RWPE2 (cell line): ENCODE data around the gene TENM4.

ENCODE experiments used
- ATAC-seq: fragments of 200-7000 bp; cut with Tn5 transposase; 3 replicates; pipeline ENCODE4 v1.9.1; 2021; ENCODE audit warnings: low read depth
- DNase-seq: peaks from one replicate; pipeline ENCODE4 v3.0.0-alpha.2; 2020; ENCODE audit warnings: low spot score
- H3K27ac ChIP-seq: fragments of 450-650 bp; 2 replicates; pipeline ENCODE4 v1.5.1; 2017; ENCODE audit warnings: mild to moderate bottlenecking; ENCODE audit not compliant: poor library complexity, severe bottlenecking
- H3K27me3 ChIP-seq: fragments of 250-450 bp; sonication (Bioruptor Pico); 2 replicates; pipeline ENCODE4 v1.5.1; 2021; ENCODE audit warnings: mild to moderate bottlenecking, moderate library complexity; ENCODE audit not compliant: insufficient read depth, poor library complexity, severe bottlenecking
- H3K36me3 ChIP-seq: fragments of 250-450 bp; sonication (Bioruptor Pico); 2 replicates; pipeline ENCODE4 v1.5.1; 2020; ENCODE audit warnings: low read depth, mild to moderate bottlenecking, moderate library complexity
- H3K4me1 ChIP-seq: fragments of 250-450 bp; sonication (Bioruptor Pico); 2 replicates; pipeline ENCODE4 v1.5.1; 2021; ENCODE audit warnings: mild to moderate bottlenecking, moderate library complexity; ENCODE audit not compliant: insufficient read depth, poor library complexity, severe bottlenecking
- H3K4me3 ChIP-seq: fragments of 250-450 bp; sonication (Bioruptor Pico); 2 replicates; pipeline ENCODE4 v1.5.1; 2021; ENCODE audit warnings: mild to moderate bottlenecking, moderate library complexity; ENCODE audit not compliant: severe bottlenecking
- H3K9me3 ChIP-seq: fragments of 250-450 bp; sonication (Bioruptor Pico); 2 replicates; pipeline ENCODE4 v1.5.1; 2021; ENCODE audit warnings: mild to moderate bottlenecking, moderate library complexity; ENCODE audit not compliant: severe bottlenecking
- TF ChIP-seq, protein P1 (sequence below): fragments of 450-650 bp; IDR thresholded peaks from one replicate; pipeline ENCODE4 v1.5.1; 2017; ENCODE audit warnings: mild to moderate bottlenecking, moderate library complexity; ENCODE audit not compliant: poor library complexity, severe bottlenecking

Gene TENM4

DNA sequence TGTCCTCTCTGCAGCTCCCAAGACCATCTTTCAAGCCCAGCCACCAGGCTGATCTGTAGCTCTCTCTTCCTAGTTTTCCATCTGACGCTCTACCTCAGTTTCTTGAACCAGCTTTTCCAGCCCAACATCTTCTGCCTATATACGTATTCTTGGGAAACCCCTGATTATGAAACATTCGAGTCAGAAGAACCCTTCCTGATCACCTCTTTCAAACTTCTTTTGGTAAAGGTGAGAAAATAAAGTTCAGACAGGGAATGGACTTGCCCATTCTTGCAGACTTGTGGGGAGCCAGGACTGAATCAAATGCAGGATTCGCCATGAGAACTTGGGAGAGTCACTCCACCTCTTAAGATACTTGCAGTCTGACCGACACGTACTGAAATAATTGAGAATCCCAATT lies 696.6 kb downstream of the TENM4 start:
- TF ChIP-seq, protein P1, sequence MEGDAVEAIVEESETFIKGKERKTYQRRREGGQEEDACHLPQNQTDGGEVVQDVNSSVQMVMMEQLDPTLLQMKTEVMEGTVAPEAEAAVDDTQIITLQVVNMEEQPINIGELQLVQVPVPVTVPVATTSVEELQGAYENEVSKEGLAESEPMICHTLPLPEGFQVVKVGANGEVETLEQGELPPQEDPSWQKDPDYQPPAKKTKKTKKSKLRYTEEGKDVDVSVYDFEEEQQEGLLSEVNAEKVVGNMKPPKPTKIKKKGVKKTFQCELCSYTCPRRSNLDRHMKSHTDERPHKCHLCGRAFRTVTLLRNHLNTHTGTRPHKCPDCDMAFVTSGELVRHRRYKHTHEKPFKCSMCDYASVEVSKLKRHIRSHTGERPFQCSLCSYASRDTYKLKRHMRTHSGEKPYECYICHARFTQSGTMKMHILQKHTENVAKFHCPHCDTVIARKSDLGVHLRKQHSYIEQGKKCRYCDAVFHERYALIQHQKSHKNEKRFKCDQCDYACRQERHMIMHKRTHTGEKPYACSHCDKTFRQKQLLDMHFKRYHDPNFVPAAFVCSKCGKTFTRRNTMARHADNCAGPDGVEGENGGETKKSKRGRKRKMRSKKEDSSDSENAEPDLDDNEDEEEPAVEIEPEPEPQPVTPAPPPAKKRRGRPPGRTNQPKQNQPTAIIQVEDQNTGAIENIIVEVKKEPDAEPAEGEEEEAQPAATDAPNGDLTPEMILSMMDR, result no peak
- H3K27me3 ChIP-seq, result no peaks in the 10 kb centered on the region
- no peaks in the 10 kb centered on the region for H3K4me1 ChIP-seq
- no peaks in the 10 kb centered on the region for H3K9me3 ChIP-seq
- no peak overlapping the region for H3K4me3 ChIP-seq
- no peak overlapping the region for H3K27ac ChIP-seq
- ATAC-seq, result no peak
- no peaks in the 10 kb centered on the region for H3K36me3 ChIP-seq
- DNase-seq, result no peak

DNA sequence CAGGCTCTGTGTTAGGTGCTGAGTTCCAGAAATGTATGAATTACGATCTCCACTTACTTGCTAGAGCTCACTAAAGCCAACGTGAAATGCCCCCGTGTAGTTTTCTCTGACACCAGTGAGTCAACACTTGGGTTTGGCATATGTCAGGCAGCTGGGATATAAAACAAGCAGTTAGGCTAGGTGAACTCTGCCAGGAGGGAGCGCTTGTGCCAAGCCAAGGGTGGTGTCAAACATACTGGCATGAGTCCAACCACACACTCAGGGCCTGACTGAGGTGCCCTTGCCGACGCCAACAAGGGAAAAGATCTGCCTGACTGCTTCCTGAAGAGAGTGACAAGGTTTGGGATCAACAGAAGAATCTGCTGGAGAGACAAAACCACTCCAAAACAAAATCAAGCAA lies 698.4 kb downstream of the TENM4 start:
- no peaks in the 10 kb centered on the region for H3K4me1 ChIP-seq
- no peak for DNase-seq

DNA sequence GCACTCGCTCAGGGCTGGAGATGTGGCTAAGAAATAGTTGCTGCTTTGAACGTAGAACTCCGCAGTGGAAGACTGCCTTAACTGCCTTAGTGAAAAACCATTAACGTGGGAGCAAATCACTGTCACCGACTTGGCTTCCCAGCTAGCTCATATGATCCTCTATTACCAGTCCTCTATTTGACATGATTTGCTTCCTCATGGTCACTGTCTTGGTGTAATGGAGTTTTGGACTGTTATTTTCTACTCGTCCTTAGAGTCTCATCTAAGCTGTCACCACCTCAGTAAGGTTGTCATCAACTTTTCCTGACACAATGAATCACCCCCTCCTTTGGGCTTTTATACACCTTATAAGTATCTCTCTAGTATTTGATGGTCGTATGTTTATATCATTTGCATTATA lies 699.1 kb downstream of the TENM4 start:
- no peaks in the 10 kb centered on the region for H3K4me1 ChIP-seq
- ATAC-seq (no peak), DNase-seq (no peak)
- TF ChIP-seq, protein P1, result no peak
- H3K4me3 ChIP-seq, result no peak overlapping the region
- no peaks in the 10 kb centered on the region for H3K9me3 ChIP-seq
- H3K27ac ChIP-seq, result no peak overlapping the region
- no peaks in the 10 kb centered on the region for H3K36me3 ChIP-seq
- no peaks in the 10 kb centered on the region for H3K27me3 ChIP-seq

More for the DNA sequence above, 698.4 kb downstream of the TENM4 start:
- Histone ChIP-seq H3K9me3 (no peaks in the 10 kb centered on the region), H3K36me3 (no peaks in the 10 kb centered on the region), H3K4me3 (no peak overlapping the region), H3K27me3 (no peaks in the 10 kb centered on the region), H3K27ac (no peak overlapping the region)
- peak; percentile 31; the same call in 1 of the 3 replicates for ATAC-seq
- TF ChIP-seq, protein P1, result peak; percentile 6

DNA sequence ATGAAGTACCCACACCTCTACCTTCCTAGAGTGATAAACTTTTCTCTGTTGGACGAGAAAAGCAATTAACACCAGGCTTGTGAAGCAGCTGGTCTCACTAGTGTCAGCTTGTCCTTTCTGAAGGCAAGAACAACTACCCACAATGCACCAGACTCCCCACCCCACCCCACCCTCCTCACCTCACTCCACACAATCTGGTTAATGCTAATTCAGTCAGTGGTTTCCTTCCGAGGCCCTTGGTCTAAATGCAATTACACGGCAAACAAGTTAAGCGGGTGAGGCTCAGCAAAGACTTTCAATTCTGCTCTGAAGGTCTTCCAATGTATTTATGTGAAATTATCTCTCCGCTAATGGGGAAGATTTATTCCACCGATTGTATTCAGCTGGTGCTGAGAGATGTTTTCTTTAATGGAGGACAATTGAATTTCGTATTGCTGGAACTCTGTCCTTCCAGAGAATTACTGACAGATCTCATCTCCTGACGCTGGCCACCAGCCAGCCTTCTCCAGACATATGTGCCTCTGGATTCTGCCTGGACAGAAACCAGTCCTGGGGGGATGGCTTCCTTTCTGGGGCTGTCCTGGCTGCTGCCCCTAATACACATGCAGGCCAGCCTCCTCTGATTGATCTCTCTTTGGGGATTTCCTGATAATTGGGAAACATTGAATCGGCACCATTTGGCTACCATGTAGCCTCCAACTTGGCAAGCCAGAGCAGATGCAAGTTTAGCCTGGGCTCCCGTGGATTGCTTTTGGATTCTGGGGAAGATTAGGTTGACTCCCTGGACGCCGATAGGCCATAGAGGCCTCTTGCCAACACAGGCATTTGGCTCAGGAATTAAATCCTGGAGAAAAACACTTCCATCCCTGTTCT lies 700.4 kb downstream of the TENM4 start:
- no peaks in the 10 kb centered on the region for H3K9me3 ChIP-seq
- no peak overlapping the region for H3K4me3 ChIP-seq
- H3K36me3 ChIP-seq, result no peaks in the 10 kb centered on the region
- no peak for ATAC-seq
- no peak for DNase-seq
- no peaks in the 10 kb centered on the region for H3K4me1 ChIP-seq
- H3K27me3 ChIP-seq, result no peaks in the 10 kb centered on the region
- H3K27ac ChIP-seq, result no peak overlapping the region
- TF ChIP-seq, protein P1, result no peak

DNA sequence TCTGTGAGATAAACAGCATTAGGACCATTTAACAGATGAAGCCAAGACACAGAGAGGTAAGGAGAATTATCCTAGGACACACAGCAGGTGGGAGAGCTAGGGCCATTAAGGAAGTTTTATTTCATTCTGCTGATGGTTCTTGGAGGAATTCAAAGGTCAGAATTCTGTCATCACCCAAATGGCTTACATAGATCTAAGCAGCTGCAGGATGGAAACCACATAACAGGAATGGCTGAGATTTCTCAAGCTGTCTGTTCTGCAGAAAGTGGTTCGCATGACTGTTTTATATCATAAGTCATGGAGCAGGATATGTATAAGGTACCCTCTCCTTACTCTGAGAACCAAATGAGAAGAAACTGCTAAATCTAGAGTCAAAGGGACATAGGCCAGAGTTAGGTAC lies 702.9 kb downstream of the TENM4 start:
- TF ChIP-seq, protein P1, result no peak
- DNase-seq (no peak), ATAC-seq (no peak)
- no peak overlapping the region for H3K27ac ChIP-seq
- no peaks in the 10 kb centered on the region for H3K9me3 ChIP-seq
- no peaks in the 10 kb centered on the region for H3K36me3 ChIP-seq
- H3K4me3 ChIP-seq, result no peak overlapping the region
- no peaks in the 10 kb centered on the region for H3K27me3 ChIP-seq
- no peaks in the 10 kb centered on the region for H3K4me1 ChIP-seq
